Common myeloid progenitor, CD34-positive (primary cell): ENCODE results near the gene SOX10.

Source experiments
- CTCF ChIA-PET: fragments of 350-600 bp; sonication (Branson Sonifier 250); formaldehyde crosslinking; loops from one replicate; lab custom pipeline; 2021; ENCODE audit warnings: antibody characterized with exemption; lab: Charles Lee
- POLR2A ChIA-PET: fragments of 350-600 bp; sonication (Branson Sonifier 250); formaldehyde crosslinking; loops from one replicate; lab custom pipeline; 2021; ENCODE audit warnings: antibody characterized with exemption; lab: Charles Lee
- DNase-seq, 3 donors: peaks; one replicate each; pipeline versions ENCODE4 v3.0.0 to v3.0.0-alpha.2; 2013
- H3K27ac ChIP-seq, 2 experiments: 1 replicate in 1 of 2; 2 replicates in 1 of 2; pipeline ENCODE4 v1.7.0; 2013; ENCODE audit warnings: inconsistent platforms in 2 of 2, low read length in 2 of 2, mild to moderate bottlenecking in 2 of 2, low read depth in 1 of 2, moderate library complexity in 1 of 2; ENCODE audit not compliant: severe bottlenecking in 2 of 2, insufficient read depth in 1 of 2, poor library complexity in 1 of 2
- H3K27me3 ChIP-seq, 5 experiments: replicated peaks in 2 of 5; 1 replicate in 3 of 5; 2 replicates in 2 of 5; pipeline versions ENCODE4 v1.6.1 to v1.7.0; 2013; ENCODE audit warnings: low read length in 4 of 5, mild to moderate bottlenecking in 2 of 5, moderate library complexity in 2 of 5, inconsistent platforms in 1 of 5; ENCODE audit not compliant: insufficient read depth in 5 of 5, control insufficient read depth in 4 of 5
- H3K36me3 ChIP-seq, 4 experiments: 1 replicate in 2 of 4; 2 replicates in 2 of 4; pipeline versions ENCODE4 v1.6.1 to v1.7.0; 2013; ENCODE audit warnings: low read length in 3 of 4, control low read depth in 1 of 4, mild to moderate bottlenecking in 1 of 4; ENCODE audit not compliant: control insufficient read depth in 4 of 4, insufficient read depth in 4 of 4
- H3K4me1 ChIP-seq, 4 experiments: 1 replicate in 3 of 4; 2 replicates in 1 of 4; pipeline versions ENCODE4 v1.6.1 to v1.7.1; 2013; ENCODE audit warnings: low read length in 3 of 4, mild to moderate bottlenecking in 3 of 4, control low read depth in 1 of 4, inconsistent platforms in 1 of 4, moderate library complexity in 1 of 4; ENCODE audit not compliant: control insufficient read depth in 4 of 4, insufficient read depth in 4 of 4; ENCODE audit errors: control extremely low read depth in 1 of 4
- H3K4me3 ChIP-seq, 7 experiments: 1 replicate in 4 of 7; 2 replicates in 3 of 7; pipeline versions ENCODE4 v1.5.1 to v1.7.0; 2013; ENCODE audit warnings: mild to moderate bottlenecking in 7 of 7, low read length in 6 of 7, moderate library complexity in 6 of 7, inconsistent platforms in 2 of 7, low read depth in 2 of 7, control low read depth in 1 of 7; ENCODE audit not compliant: insufficient read depth in 4 of 7, control insufficient read depth in 1 of 7; ENCODE audit errors: extremely low read depth in 1 of 7
- H3K9me3 ChIP-seq, 5 experiments: 1 replicate in 4 of 5; 2 replicates in 1 of 5; pipeline versions ENCODE4 v1.6.1 to v1.7.1; 2013; ENCODE audit warnings: low read length in 4 of 5, mild to moderate bottlenecking in 2 of 5, inconsistent platforms in 1 of 5, low read depth in 1 of 5, moderate library complexity in 1 of 5; ENCODE audit not compliant: control insufficient read depth in 4 of 5, insufficient read depth in 2 of 5; ENCODE audit errors: control extremely low read depth in 1 of 5
- WGBS: methylation state at CpG from one replicate; pipeline ENCODE4 v1.1.5; 2013; ENCODE audit not compliant: insufficient coverage; 5-methylcytosine and 5-hydroxymethylcytosine counted together

The SOX10 gene

DNA sequence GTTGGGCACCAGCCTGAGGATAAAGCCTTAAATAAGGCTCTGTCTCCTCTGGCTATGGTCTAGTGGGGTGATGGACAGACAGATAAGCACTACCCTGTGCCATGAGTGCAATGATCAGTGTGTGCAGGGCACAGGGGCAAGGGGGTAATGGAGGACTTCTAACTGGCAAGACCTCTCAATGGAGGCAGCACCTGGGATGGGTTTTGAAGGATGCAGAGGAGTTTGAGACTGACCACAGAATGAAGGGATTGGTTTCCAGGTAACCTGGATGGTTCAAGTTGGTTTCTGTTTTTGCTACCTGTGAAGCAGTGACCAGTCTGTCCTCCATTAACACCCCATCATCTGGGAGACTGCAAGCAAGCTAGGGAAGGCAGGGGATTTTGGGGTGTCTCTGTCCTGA is 45.0 kb upstream of the SOX10 start:
- H3K36me3 ChIP-seq: no peaks in the 10 kb centered on the region
- H3K4me3 ChIP-seq: no peak overlapping the region
- H3K9me3 ChIP-seq: no peaks in the 10 kb centered on the region
- ChIA-PET POLR2A (no interaction called here), CTCF (no interaction called here)
- peaks cover 0 to 19% (median 5%) of the 10 kb centered on the region in 4 experiments for H3K4me1 ChIP-seq
- no peak overlapping the region for H3K27ac ChIP-seq
- H3K27me3 ChIP-seq: no peaks in the 10 kb centered on the region
- DNase-seq: no peak

DNA sequence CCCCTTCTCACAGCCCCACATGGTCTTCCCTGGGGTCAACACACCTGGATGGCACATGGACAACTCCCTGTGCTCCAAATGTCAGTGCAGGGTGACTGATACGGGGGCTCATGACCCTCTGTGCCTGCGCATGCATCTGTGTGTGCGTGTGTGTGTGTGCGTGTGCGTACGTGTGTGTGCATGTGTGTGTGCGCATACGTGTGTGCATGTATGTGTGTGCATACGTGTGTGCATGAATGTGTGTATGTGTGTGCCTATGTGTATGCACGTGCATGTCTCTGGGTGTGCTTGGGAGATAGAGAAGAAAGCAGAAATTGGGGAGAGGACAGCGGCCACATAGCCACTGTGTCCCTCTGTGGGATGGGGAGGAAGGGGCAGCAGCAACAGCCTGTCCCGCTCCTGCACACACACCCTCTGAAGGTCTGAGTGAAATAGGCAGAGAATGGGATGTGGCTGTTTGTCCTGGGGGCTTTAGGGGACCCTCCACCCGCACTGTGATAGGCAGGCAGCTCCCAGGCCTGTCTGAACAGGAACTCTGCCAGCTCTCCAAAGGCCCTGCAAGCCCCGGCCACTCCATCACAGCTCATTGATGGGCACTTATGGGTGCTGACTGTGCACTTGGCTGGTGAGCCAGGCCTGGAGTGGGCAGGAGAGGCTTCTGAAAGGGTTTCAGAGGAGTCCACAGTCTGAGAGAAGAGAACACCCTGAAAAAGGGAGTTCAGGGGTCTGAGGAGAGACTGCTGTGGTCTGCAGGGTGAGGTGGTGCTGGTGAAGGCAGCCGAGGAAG is 44.2 kb upstream of the SOX10 start:
- DNase-seq: no peak
- CTCF ChIA-PET: no interaction called here
- 96% methylated on average over 13 of the region's 15 CpGs for WGBS
- Histone ChIP-seq H3K9me3 (no peaks in the 10 kb centered on the region), H3K27me3 (no peaks in the 10 kb centered on the region), H3K36me3 (no peaks in the 10 kb centered on the region), H3K4me1 (peaks cover 0 to 10% (median 0%) of the 10 kb centered on the region in 4 experiments), H3K27ac (no peak overlapping the region), H3K4me3 (no peak overlapping the region)
- POLR2A ChIA-PET: no interaction called here

DNA sequence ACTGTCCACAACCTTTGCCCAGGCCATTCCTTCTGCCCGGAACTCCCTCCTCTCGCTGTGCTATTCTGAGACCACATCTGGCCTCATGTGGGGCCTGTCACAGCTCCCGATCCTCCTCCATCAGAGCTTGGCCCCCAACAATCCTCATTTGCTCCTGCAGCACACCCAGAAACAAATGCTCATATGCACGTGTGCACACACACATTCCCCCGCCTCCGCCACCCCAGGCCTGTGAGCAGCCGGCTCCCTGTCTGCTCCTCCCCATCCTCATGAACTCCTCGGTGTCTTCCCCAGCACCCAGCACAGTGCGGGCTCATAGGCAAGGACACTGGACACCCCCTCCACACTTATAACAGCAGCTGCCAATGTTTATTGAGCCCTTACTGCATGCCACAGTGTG is 43.1 kb upstream of the SOX10 start:
- Histone ChIP-seq H3K27me3 (no peaks in the 10 kb centered on the region), H3K4me3 (no peak overlapping the region), H3K9me3 (no peaks in the 10 kb centered on the region), H3K27ac (no peak overlapping the region), H3K36me3 (no peaks in the 10 kb centered on the region), H3K4me1 (peaks cover 0 to under 1% (median 0%) of the 10 kb centered on the region in 4 experiments)
- CTCF ChIA-PET: no interaction called here
- DNase-seq: no peak
- 98% methylated on average over 9 of the region's 9 CpGs for WGBS
- POLR2A ChIA-PET: interaction anchor here (0.5 kb wide), 1 partner anchor 216 kb away, joined by 3 read pairs; no protein-coding TSS in a partner anchor

DNA sequence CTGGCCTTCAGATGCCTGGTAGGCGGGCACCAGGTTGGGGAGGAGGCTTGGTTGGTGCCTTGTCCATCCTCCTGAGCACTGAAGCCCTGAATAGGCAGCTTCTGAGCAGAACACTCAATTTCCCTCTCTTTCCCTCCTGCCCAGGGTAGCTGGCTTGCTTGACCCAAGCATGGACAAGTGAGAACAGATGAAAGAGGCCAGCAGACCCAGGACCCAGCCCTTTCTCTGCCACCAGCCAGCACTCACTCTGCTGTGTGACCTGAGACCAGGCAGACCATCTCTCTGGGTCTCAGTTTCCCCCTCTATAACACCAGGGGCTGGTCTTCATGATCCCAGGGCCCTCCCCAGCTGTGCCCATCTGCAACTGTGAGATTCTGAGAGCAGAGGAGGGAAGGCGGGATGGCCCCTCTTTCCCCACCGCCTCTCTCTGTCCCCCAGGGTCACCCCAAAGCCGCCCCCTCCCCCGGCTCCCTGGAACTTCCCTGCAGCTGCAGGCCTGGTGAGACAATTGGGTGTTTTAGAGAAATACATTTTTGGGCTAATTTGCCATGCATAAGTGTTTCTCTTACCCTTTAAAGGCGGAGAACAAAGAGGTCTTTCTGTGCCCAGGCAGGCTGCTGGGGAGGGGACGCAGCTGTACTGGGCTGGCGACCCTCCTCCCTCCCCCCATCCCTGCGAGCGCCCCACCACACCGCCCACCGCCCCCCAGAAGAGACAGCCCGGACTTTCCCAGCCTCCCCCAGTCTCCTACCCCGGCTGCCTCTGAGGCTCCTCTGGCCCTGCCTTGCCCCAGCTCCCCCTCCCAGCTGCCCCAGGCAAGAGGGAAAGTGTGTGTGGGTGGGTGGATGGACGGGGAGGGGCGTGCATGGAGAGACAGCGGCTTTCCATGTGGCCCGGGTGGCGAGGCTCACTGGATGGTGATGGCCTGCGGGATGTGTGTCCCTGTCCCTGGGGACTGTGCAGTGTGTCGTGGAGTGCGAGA is 42.1 kb upstream of the SOX10 start:
- H3K27ac ChIP-seq: no peak overlapping the region
- no peak for DNase-seq
- POLR2A ChIA-PET: no interaction called here
- WGBS: 98% methylated on average over 8 of the region's 22 CpGs
- CTCF ChIA-PET: no interaction called here
- H3K36me3 ChIP-seq: no peaks in the 10 kb centered on the region
- no peaks in the 10 kb centered on the region for H3K4me1 ChIP-seq
- H3K9me3 ChIP-seq: no peaks in the 10 kb centered on the region
- no peaks in the 10 kb centered on the region for H3K27me3 ChIP-seq
- H3K4me3 ChIP-seq: no peak overlapping the region

DNA sequence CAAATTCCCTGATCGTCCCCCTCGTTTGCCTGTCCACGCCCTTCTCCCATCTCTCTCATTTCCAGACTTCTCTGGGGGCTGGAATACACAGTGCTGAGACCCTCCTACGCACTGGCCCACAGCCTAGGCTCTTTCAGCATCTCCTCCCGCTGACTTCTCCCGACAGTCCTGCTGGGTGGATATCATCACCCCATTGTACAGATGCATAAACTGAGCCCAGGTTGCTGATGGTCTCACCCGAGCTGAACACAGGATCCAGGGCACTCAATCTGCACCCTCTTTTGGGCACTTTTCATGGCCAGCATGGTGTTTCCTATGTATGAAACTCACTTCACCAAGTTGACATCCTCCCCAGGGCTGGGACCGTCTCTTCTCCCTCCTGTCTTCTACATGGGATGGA is 41.2 kb upstream of the SOX10 start:
- Histone ChIP-seq H3K36me3 (no peaks in the 10 kb centered on the region), H3K4me1 (peaks cover 0 to 5% (median 2%) of the 10 kb centered on the region in 4 experiments), H3K27ac (no peak overlapping the region), H3K9me3 (no peaks in the 10 kb centered on the region), H3K27me3 (no peaks in the 10 kb centered on the region), H3K4me3 (no peak overlapping the region)
- POLR2A ChIA-PET: no interaction called here
- DNase-seq: no peak
- CTCF ChIA-PET: no interaction called here
- 98% methylated on average over 8 of the region's 8 CpGs for WGBS

DNA sequence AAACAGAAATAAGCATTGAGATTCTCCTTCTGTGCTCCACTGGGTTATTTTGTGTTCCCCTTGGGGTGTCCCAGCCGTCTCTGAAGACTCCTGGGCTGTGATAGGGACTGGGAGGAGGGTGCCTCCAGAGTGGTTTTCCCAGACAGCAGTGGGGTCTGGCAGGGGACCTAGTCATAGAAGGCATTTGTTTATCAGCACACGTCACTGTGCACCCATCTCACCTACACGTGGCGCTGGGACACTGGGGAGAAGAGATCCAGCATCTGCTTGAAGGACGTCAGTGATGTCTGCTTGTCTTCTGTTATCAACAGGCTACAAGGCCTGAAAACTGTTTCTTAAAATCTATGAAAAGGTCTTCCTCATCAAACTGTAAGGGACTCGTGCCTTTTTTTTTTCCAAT is 38.7 kb upstream of the SOX10 start:
- H3K4me1 ChIP-seq: peaks cover 0 to 6% (median 2%) of the 10 kb centered on the region in 4 experiments
- WGBS: 95% methylated on average over 3 of the region's 6 CpGs
- POLR2A ChIA-PET: no interaction called here
- CTCF ChIA-PET: no interaction called here
- no peaks in the 10 kb centered on the region for H3K9me3 ChIP-seq
- no peaks in the 10 kb centered on the region for H3K27me3 ChIP-seq
- H3K36me3 ChIP-seq: no peaks in the 10 kb centered on the region
- H3K4me3 ChIP-seq: no peak overlapping the region
- DNase-seq: no peak
- H3K27ac ChIP-seq: no peak overlapping the region
